ENCODE data around the gene LCE3E. TPM values are rescaled to one million over a fixed set of nuclear protein-coding genes. Genes with fewer than 3 reads are reported as not detected.
"Not testable (repeated sequence)": the region's sequence is repeated elsewhere in the genome, so short reads cannot be mapped to it uniquely, and the experiment has no call there.

Gene LCE3E, protein sequence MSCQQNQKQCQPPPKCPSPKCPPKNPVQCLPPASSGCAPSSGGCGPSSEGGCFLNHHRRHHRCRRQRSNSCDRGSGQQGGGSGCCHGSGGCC
- total RNA-seq (2014; rRNA removed; shearing (Covaris generic); ENCODE audit: low replicate concordance) = not detected in 2 replicates

DNA sequence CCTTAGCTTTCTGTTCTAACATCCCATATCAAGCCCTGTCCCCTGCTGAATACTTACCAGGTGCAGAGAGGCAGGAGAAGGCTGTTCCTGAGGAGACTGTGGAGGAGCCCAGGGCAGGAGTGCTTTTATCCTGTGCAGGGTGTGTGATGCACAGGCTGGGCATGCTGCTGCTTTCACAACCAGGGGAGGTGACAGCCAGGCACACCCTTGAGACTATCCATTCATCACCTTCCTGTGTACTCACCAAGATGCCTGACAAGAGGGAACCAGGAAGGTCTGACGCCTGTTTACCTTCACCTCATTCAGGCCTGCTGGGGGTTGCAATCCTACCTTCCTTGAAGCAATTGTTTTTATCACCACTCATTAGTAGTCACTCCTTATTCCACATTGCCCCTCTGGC is at the start of gene LCE3E:
TSS of gene LCE3E (minus strand) at position 100 of the 400 bp plus-strand sequence. CDS start 572 bp downstream, outside the sequence.
- no peak for DNase-seq (ENCODE audit: low read depth)
- in situ Hi-C loops (cut with HindIII; ENCODE audit: low pct_unique_long_range_greater_than_20kb, low sequenced_read_pairs) = no loop called here

DNA sequence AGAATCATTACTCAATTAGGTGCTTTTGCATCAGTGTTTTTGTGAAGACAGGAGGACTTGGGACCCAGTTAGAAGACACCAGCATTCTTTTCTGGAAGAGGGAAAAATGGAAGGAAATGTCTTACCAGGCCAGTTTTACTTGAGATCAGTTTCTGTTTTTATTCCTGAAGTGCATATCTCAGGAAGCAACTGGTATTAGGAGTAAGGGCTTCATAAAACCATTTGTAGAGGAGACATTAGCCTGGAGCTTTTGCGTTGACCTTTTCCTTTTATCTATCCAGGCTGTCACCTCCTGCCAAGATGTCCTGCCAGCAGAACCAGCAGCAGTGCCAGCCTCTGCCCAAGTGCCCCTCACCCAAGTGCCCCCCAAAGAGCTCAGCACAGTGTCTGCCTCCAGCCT is 46.9 kb upstream of the LCE3E start, which contains the start of gene LCE3B:
TSS of gene LCE3B (plus strand) at position 301 of the 400 bp plus-strand sequence. CDS start at position 301, 0 bp downstream.
- no peak for DNase-seq (ENCODE audit: low read depth)
- in situ Hi-C loops (cut with HindIII; ENCODE audit: low pct_unique_long_range_greater_than_20kb, low sequenced_read_pairs) = no loop called here

DNA sequence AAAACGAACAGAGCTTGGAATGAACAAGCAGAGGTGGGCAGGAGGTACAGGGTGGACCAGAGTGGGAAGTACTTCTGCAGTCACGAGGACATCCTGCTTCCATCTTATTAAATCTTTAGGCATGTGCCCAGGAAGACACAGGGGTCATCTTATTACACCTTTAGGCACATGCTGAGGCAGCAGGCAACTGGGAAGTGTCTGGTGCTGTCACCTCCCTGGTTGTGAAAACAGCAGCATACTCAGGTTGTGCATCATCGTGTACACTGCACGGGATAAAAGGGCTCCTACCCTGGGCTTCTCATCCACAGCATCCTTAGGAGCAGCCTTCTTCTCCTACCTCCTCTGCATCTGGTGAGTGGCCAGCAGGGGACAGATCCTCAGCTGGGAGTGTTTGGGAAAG is 33.4 kb upstream of the LCE3E start, which contains the start of gene LCE3C:
TSS of gene LCE3C (plus strand) at position 301 of the 400 bp plus-strand sequence. CDS start 498 bp downstream, outside the sequence.
- in situ Hi-C loops (cut with HindIII; ENCODE audit: low pct_unique_long_range_greater_than_20kb, low sequenced_read_pairs) = no loop called here
- DNase-seq (ENCODE audit: low read depth) = no peak

DNA sequence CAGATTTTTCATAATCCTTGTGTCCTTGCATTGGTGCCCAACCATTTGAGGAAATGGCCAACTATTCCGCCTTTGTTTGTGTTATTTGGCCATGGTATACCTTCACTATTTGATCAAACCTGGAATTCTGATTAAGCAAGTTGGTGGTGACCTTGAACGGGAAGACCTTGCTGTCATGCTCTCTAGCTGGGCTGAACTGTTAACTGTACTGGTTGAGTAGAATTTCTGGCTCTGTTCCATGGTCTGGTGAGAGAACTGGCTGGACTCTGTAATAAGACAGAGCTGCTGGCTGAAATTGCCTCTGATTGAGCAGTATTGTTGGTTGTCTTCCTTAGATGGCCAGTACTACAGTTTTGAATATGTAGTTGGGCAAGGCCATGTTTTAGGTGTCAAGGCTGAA is 30.4 kb upstream of the LCE3E start:
- in situ Hi-C loops (cut with HindIII; ENCODE audit: low pct_unique_long_range_greater_than_20kb, low sequenced_read_pairs) = no loop called here
- DNase-seq (ENCODE audit: low read depth) = no peak

DNA sequence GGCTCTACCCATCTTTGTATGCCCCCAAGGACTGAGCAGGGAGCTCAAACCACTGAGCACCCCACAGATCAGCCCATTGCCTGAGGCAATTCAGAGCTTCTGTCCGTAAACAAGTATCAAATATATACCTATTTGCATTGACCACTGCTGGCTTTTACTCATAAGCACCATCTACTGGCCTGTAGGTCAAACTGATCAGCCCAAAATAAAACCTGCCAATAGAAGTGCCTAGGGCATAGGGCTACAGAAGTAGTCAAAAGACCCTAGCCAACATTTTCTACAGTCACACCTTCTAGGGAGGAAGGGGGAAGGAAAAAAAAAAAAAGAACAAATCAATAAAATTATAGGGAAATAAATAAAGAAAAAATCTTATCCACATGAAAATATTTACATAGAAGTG is 19.0 kb upstream of the LCE3E start:
- no peak for DNase-seq (ENCODE audit: low read depth)
- in situ Hi-C loops (cut with HindIII; ENCODE audit: low pct_unique_long_range_greater_than_20kb, low sequenced_read_pairs) = no loop called here

DNA sequence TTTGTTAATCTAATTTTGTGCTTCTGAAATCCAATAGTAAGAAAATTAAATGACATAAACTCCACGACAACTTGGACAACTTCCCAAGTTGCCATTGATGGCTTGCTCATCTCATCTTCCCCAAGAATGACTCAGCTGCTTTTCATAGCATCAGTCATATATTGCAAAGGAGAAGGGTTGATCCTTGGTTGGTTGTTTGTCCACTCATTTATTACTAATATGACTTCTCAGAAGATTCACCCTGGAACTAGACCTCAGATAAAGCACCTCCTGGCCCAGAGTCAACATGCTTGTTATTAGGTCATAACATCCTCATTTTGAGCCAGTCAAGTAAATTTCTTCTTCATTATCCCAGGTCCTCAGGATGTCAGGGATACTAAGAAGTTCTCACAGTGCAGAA is 16.1 kb upstream of the LCE3E start:
- peak; percentile 22 for DNase-seq (ENCODE audit: low read depth)
- in situ Hi-C loops (cut with HindIII; ENCODE audit: low pct_unique_long_range_greater_than_20kb, low sequenced_read_pairs) = no loop called here

DNA sequence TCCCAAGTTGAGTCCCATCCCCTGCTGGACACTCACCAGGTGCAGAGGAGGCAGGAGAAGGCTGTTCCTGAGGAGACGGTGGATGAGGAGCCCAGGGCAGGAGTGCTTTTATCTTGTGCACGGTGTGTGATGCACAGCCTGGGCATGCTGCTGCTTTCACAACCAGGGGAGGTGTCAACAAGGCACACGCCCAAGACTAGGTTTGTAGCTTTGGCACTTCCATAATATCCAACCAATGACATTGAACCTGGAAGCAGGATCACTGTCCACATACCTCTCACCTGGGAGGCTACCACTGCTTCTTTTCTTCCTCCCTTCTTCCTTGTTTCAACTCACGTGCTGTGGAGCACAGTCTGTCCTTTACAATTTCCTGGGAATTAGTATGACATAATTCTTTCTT is 13.9 kb upstream of the LCE3E start, which contains the start of gene LCE3D:
TSS of gene LCE3D (minus strand) at position 84 of the 400 bp plus-strand sequence. CDS start 580 bp downstream, outside the sequence.
- no peak for DNase-seq (ENCODE audit: low read depth)
- in situ Hi-C loops (cut with HindIII; ENCODE audit: low pct_unique_long_range_greater_than_20kb, low sequenced_read_pairs) = no loop called here

DNA sequence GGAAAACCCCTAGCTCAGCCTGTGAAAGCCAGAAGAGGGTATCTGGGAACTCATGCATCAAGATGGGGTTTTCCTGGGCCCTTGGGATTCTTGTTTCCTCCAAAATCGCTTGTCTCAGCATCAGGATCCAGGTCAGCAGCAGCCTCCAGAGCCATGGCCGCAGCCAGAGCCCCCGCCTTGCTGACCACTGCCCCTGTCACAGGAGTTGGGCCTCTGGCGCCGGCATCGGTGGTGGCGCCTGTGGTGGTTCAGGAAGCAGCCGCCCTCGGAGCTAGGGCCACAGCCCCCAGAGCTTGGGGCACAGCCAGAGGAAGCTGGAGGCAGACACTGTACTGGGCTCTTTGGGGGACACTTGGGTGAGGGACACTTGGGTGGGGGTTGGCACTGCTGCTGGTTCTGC is 12.9 kb upstream of the LCE3E start:
- in situ Hi-C loops (cut with HindIII; ENCODE audit: low pct_unique_long_range_greater_than_20kb, low sequenced_read_pairs); DNase-seq (ENCODE audit: low read depth): not testable (repeated sequence)

DNA sequence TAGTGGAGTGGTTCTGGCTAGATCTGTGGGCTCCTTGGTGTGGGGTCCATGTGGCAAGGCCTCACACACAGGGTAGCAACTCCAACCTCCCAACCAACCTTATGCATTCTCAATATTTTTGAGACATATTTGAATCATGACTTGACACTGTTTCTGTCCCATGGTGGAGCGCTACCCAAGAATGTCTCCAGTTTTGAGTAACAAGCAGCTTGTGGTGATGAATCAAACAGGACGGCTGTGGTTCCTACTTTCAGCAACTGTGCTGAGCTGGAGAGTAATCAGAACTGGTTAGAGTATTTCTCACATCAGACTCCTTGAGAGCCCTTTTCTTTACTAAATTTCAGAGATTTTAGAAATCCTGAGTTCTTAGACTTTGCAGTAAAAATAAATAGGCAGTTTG is 10.6 kb upstream of the LCE3E start:
- no peak for DNase-seq (ENCODE audit: low read depth)
- in situ Hi-C loops (cut with HindIII; ENCODE audit: low pct_unique_long_range_greater_than_20kb, low sequenced_read_pairs) = no loop called here

DNA sequence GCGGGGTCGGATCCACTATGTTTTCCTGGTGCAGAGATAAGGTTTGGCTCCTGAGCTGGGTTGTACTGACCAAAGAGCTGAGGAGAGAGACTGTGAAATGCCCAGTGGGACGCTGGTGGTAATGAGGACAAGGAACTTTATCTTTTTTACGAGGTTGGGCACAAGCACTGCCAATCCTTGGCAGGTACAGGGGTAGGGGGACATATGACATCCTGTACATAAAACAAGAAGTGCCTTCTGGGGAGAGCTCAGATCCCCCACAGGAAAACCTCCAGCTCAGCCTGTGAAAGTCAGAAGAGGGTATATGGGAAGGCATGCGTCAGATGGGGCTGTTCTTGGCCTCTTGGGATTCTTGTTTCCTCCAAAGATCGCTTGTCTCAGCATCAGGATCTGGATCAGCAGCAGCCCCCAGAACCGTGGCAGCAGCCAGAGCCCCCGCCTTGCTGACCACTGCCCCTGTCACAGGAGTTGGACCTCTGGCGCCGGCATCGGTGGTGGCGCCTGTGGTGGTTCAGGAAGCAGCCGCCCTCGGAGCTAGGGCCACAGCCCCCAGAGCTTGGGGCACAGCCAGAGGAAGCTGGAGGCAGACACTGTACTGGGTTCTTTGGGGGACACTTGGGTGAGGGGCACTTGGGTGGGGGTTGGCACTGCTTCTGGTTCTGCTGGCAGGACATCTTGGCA is 905 bp downstream of the LCE3E start:
- in situ Hi-C loops (cut with HindIII; ENCODE audit: low pct_unique_long_range_greater_than_20kb, low sequenced_read_pairs) = no loop called here
- no peak for DNase-seq (ENCODE audit: low read depth)

DNA sequence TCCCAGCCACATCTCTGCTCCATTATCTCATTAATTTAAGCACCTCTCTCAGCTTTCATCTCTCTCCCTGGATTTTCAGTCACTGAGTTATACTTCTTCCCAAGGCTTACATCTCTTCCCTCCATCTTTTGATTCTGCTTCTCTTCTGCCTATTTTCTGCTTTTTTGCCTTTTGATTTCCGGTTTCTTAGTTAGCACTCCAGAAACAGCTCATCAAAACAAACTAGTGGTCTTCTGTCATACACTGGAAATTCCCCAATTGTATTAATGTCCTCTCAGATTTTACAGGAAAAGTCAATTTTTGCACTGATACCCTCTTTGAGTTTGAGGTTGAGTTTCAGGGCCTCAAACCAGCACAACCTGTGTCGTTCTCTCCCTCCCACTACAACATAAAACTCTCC is 1.5 kb downstream of the LCE3E start:
- in situ Hi-C loops (cut with HindIII; ENCODE audit: low pct_unique_long_range_greater_than_20kb, low sequenced_read_pairs) = no loop called here
- no peak for DNase-seq (ENCODE audit: low read depth)

DNA sequence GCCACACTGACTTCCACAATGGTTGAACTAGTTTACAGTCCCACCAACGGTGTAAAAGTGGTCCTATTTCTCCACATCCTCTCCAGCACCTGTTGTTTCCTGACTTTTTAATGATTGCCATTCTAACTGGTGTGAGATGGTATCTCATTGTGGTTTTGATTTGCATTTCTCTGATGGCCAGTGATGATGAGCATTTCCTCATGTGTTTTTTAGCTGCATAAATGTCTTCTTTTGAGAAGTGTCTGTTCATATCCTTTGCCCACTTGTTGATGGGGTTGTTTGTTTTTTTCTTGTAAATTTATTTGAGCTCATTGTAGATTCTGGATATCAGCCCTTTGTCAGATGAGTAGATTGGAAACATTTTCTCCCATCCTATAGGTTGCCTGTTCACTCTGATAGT is 18.2 kb downstream of the LCE3E start:
- DNase-seq (ENCODE audit: low read depth); in situ Hi-C loops (cut with HindIII; ENCODE audit: low pct_unique_long_range_greater_than_20kb, low sequenced_read_pairs): not testable (repeated sequence)

DNA sequence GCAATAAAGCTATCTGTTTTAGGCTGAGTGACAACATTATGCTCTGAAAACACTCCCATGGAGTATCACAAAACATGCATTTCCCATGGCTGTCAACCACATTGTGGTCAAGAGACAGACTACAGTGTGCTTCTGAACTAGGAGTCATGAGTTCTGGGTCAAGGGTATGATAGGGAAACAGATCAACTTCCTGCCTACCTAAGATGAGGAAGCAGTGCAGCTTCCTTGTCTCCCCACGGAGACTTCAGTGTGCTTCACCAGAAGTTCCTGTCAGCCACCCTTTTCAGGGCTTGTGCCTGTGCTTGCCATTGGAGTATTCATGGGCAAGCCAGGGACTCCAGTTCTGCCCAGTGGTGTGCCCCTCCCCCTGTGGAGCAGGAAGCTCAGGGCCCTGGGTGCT is 19.9 kb downstream of the LCE3E start:
- in situ Hi-C loops (cut with HindIII; ENCODE audit: low pct_unique_long_range_greater_than_20kb, low sequenced_read_pairs) = no loop called here

DNA sequence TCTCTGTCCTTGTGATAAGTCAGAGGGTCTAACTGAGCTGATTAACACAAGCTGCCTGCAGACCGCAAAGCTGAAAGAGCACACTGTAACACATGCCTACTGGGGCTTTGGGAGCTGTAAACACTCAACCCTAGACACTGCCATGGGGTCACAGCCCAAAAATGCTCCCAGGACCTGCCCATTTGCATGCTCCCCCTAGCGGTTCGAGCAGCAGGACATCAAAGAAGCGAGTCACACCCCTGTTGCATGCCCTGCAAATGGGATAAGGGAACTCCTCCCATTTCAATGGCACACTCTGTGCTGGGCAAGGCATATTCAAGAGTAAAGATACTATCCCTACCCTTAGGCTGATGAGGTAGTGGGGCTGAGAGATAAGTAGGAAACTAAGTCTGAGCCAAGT is 22.8 kb downstream of the LCE3E start:
- no peak for DNase-seq (ENCODE audit: low read depth)
- in situ Hi-C loops (cut with HindIII; ENCODE audit: low pct_unique_long_range_greater_than_20kb, low sequenced_read_pairs) = no loop called here

More for the DNA sequence above, 19.9 kb downstream of the LCE3E start:
- DNase-seq (ENCODE audit: low read depth) = no peak

DNA sequence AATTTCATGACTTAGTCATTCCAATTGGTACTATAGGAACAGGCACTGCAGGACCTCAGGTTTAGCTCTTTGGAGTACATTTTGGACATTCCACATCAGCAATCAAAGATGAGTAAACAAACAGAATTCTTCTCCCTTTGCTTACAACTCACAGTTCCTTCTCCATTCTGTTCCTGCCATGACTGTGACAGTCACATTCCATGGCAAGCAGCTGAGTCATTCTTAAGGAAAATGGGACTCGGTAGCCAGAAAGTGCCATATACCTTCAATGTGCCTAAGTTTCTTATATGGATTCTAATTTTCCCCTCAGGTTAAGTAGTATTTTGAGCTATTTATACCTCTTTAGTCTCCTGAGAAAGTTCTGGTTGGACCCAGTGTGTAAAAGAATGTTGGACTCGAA is 26.7 kb downstream of the LCE3E start:
- peak; percentile 16 for DNase-seq (ENCODE audit: low read depth)
- in situ Hi-C loops (cut with HindIII; ENCODE audit: low pct_unique_long_range_greater_than_20kb, low sequenced_read_pairs) = no loop called here

DNA sequence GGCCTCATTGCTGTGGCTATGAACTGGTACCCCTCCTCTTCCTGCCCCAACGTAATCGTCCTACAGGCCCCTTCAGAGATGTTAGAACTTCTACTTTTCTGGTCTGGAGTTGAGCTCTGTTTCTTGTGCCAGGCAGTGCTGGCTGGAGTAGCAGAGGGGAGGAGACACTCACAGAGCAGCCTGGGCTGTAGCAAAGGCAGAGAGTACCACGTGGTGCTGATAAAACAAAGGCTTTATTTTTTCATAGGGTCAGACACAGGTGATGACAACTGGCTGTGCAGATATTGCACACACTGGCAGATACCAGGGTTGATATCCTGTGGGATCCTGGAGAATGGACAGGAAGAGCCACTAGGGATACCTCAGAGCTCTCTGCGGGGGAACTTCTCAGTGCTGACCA is 29.1 kb downstream of the LCE3E start:
- no peak for DNase-seq (ENCODE audit: low read depth)
- in situ Hi-C loops (cut with HindIII; ENCODE audit: low pct_unique_long_range_greater_than_20kb, low sequenced_read_pairs) = no loop called here

DNA sequence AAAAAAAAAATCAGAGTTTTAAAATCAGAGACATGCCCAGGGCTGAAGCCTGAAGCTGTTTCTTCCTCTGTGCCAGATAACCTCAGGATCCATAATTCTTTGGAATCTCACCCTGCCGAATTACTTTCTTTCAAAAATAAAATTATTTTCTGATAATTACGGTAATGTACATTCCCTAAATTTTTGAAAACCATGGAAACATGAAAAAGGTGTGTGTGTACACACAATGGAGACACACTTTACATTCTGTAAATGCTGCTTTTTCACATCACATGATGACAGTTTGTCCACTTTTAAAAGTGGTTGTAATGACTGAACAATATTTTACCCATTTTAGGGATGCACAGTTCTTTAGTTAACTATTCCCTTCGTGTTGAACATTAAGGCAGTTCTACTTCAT is 30.8 kb downstream of the LCE3E start:
- in situ Hi-C loops (cut with HindIII; ENCODE audit: low pct_unique_long_range_greater_than_20kb, low sequenced_read_pairs) = no loop called here

DNA sequence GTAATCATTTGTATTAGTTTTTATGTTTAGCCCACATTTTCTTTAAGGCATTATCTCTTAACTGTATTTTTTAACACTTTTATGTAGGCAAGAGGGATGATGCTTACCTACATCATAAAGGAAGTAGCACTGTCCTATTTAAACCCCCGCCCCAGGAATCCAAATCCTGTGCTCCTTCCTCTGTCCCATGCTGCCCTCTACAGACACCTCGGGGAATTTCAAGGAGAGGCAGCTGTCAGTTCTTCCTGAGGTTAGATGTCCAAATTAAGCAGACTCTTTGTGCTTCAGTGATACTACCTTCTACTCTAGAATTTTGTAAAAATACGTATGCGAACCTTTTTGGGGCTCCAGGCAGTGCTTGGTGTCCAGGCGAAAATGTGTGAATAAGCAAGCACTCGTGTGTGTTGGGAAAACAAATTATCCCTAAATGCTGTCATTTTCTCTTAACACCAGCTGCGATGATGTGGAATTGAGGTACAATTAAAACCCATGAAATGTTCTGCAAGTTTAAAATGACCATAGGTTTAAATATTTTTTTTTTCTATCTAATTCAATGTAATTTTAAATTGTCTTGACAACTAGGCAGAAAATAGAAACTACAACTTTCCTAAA is 33.1 kb downstream of the LCE3E start:
- DNase-seq (ENCODE audit: low read depth) = peak; percentile 29
- in situ Hi-C loops (cut with HindIII; ENCODE audit: low pct_unique_long_range_greater_than_20kb, low sequenced_read_pairs) = no loop called here

More for the DNA sequence above, 30.8 kb downstream of the LCE3E start:
- no peak for DNase-seq (ENCODE audit: low read depth)

DNA sequence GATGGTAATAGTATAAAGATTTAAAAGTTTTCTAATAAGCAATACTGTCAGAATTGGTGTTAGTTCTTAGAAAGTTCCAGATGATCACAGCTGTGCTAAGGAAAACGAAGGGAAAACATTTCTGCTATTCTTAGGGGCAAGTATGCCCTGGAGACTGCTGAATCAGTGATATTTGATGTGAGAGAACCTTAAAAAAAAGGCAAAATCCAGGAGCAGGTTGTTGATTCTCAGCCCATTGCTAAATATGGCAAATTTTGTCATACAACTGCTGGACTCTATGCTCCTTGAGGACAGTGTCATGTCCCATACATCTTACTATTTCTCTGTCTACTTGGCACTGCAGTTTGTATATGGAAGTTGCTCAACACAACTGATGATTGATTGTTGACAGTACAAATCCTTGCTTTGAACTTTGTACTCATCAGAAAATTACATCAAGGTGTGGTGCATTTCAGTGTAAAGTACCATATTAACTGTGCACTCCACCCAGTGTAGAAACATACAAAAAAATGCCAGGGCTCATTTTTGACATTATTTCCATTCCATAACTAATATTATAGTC is 41.4 kb downstream of the LCE3E start:
- in situ Hi-C loops (cut with HindIII; ENCODE audit: low pct_unique_long_range_greater_than_20kb, low sequenced_read_pairs) = no loop called here
- no peak for DNase-seq (ENCODE audit: low read depth)

Measured in Caki2 (cell line).